Urinary bladder (tissue), 4 donors: ENCODE measurements around the gene INSL4. TPM values are rescaled to one million over a fixed set of nuclear protein-coding genes. Genes with fewer than 3 reads are reported as not detected.

Source experiments
- DNase-seq: peaks from one replicate; pipeline ENCODE4 v3.0.0-alpha.2; 2015; ENCODE audit errors: extremely low spot score
- H3K27ac ChIP-seq: one replicate; pipeline ENCODE4 v1.5.1; 2013; ENCODE audit warnings: low read depth, mild to moderate bottlenecking, moderate library complexity
- H3K36me3 ChIP-seq: one replicate; pipeline ENCODE4 v1.6.1; 2013; ENCODE audit warnings: mild to moderate bottlenecking, moderate library complexity; ENCODE audit not compliant: insufficient read depth
- H3K4me1 ChIP-seq: one replicate; pipeline ENCODE4 v1.6.1; 2013; ENCODE audit warnings: mild to moderate bottlenecking, moderate library complexity; ENCODE audit not compliant: insufficient read depth
- H3K4me3 ChIP-seq: one replicate; pipeline ENCODE4 v1.5.1; 2013; ENCODE audit warnings: low read depth, low read length
- WGBS: extraction: QIAGEN DNeasy Blood & Tissue Kit; methylation state at CpG from one replicate; pipeline ENCODE4 v1.1.7; 2013; 5-methylcytosine and 5-hydroxymethylcytosine counted together
- polyA plus RNA-seq: library from polyadenylated mRNA; stranded (reverse); fragments of 200-250 nt; gene quantifications from one replicate; pipeline ENCODE4 v1.2.3, GENCODE V29; 2013
- total RNA-seq: library from RNA; depleted of rRNA; stranded (reverse); fragments of >200 nt; gene quantifications from one replicate; pipeline ENCODE4 v1.2.3, GENCODE V29; 2014
- donor health status: healthy with polysubstance abuse.
- donor health status: healthy.

Gene INSL4
- total RNA-seq (not detected), polyA plus RNA-seq (not detected)

GRCh38 chr9:5231212-5231611 is at the start of gene INSL4:
Gene INSL4, plus strand, starts transcription at chr9:5231419. Its CDS starts 105 bp downstream, at chr9:5231524.
- 83% methylated on average over 2 of the region's 2 CpGs for WGBS
- Histone ChIP-seq H3K36me3 (no peaks in the 10 kb centered on the region), H3K4me3 (no peak within 1 kb of the TSS), H3K27ac (no peak within 1 kb of the TSS), H3K4me1 (no peaks in the 10 kb centered on the region)
- no peak for DNase-seq

- Histone ChIP-seq H3K27ac (no peak overlapping the region), H3K4me3 (no peak overlapping the region), H3K4me1 (no peaks in the 10 kb centered on the region), H3K36me3 (no peaks in the 10 kb centered on the region)
- 95% methylated on average over 2 of the region's 2 CpGs for WGBS
- no peak for DNase-seq
Observed at GRCh38 chr9:5184776-5185175, 46.4 kb upstream of the INSL4 start.

DNA sequence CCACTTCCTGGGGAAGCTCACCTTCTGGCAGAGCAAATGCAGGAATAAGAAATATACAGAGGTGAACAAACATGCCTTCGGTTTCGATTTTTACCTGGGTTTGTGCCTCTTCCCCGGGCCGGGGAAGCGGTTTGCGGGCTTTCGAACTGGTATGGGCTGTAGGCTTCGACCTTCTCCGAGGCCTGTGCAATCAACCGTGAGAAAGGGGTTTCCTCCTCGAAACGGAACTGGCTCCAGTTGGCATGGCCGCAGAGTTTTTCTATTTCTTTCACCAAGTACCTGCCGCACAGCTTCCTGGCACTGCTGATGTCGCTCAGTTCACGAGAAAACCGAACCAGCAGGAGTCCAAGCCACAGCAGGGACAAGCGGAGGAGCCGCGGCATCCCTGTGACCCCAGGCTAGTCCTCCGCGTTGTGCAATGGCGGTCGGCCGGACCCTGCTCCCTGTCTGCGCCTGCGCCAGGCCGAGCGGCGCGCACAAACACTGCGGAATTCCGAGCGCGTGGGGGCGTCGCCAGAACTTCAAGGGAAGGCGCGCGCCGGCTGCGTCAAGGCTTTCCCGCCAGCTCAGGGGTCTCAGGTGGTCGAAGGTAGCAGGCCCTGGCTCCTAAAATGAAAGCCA is 45.9 kb upstream of the INSL4 start, which contains the start of gene INSL6:
INSL6 (minus strand) TSS at position 420 of the 621 bp plus-strand sequence; CDS start at position 383, 37 bp downstream.
- no peak for DNase-seq
- Histone ChIP-seq H3K4me1 (no peaks in the 10 kb centered on the region), H3K36me3 (no peaks in the 10 kb centered on the region), H3K27ac (no peak within 1 kb of the TSS), H3K4me3 (no peak within 1 kb of the TSS)
- 89% methylated on average over 44 of the region's 44 CpGs for WGBS

- no peaks in the 10 kb centered on the region for H3K4me1 ChIP-seq
- no peaks in the 10 kb centered on the region for H3K36me3 ChIP-seq
- no peak overlapping the region for H3K4me3 ChIP-seq
- DNase-seq, result no peak
- WGBS, result 27% methylated on average over 8 of the region's 8 CpGs
- H3K27ac ChIP-seq, result no peak overlapping the region
Observed at GRCh38 chr9:5186416-5187169, 44.6 kb upstream of the INSL4 start.

DNA sequence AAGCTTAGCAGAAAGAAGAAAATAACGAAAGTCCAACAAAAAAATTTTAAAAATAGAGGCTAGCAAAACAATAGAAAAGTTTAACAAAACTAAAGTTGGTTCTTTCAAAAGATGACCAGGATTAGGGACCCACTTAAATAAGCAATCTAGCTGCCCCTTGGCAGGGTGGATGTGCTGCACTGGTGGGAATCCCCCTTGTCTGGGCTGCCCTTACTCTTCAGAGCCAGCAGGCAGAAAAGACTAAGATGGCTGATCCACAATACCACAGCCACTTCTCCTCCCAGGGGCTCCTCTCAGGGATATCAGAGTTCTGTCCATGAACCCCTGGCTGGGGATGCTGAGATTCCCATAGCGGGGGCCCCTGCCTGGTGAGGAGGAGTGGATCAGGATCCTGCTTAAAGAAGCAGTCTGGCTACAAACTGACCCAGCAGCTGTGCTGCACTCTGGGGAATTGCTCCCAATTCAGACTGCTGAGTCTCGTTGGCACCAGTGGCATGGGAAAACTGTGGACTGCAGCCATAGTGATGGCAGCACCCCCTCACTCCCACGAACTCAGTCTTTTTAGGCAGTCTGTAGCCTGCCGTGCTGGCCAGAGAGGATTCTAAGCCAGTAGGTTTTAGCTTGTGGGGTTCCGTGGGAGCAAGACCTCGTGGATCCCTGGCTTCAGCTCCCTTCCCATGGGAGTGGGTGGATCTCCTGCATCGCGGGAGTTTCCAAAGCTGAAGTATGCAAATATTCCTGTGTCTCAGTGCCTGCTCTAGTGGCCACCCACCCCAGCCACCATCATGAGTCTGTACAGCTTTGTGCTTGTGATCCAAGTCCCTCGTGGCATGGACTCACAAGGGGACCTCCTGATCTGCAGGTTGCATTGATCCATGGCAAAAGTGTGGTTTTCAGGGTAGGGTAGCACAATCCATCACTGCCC is 42.9 kb upstream of the INSL4 start:
- whole genome bisulfite sequencing, result 74% methylated on average over 10 of the region's 10 CpGs
- H3K36me3 ChIP-seq, result no peaks in the 10 kb centered on the region
- H3K27ac ChIP-seq, result no peak overlapping the region
- no peak for DNase-seq
- H3K4me3 ChIP-seq, result no peak overlapping the region
- no peaks in the 10 kb centered on the region for H3K4me1 ChIP-seq

DNA sequence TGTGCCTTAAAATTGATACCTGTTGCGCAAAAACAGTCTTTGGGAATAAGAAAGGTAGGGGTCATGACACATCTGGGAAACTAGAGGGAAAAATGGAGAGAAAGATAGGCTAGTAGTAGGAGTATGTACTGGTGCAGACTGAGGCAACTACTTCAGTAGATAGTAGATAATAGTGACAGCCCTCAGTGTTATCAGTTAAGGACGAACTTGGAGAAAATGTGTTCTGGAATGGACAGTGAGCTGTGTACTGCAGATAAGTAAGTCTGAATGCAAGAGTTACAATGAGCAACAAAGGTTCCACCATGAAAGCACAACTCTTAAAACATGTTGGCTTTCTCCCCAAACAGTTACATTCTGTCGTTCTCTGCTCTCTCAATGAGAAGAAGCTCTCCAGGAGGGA is 39.2 kb upstream of the INSL4 start:
- Histone ChIP-seq H3K4me3 (no peak overlapping the region), H3K27ac (no peak overlapping the region), H3K4me1 (no peaks in the 10 kb centered on the region), H3K36me3 (no peaks in the 10 kb centered on the region)
- WGBS, result 73% methylated on average over 3 of the region's 3 CpGs
- no peak for DNase-seq

GRCh38 chr9:5193345-5193744 is 37.9 kb upstream of the INSL4 start:
- Histone ChIP-seq H3K36me3 (no peaks in the 10 kb centered on the region), H3K27ac (no peak overlapping the region), H3K4me1 (no peaks in the 10 kb centered on the region), H3K4me3 (no peak overlapping the region)
- DNase-seq, result no peak
- 48% methylated on average over 2 of the region's 2 CpGs for WGBS

DNA sequence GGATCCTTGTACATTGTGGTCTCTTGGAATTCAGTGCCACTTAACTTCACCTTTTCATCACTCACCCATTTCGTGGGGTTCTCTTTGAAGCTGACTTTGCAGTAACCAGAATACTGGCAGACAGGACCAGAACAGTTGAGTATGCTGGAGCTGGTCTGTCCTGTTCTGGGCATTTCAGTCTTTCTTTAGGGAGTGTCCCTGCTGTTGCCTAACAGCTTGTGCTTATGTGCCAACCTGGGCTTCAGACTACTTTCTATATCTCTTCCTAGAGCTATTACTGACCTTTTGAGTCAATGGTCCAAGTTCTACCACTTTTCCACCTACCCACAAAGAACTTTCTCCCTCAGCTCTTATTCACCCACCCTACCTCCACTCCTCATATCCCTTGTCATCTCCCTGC is 35.8 kb upstream of the INSL4 start:
- no peak overlapping the region for H3K4me3 ChIP-seq
- 61% methylated on average over 1 of the region's 1 CpG for WGBS
- no peaks in the 10 kb centered on the region for H3K36me3 ChIP-seq
- DNase-seq, result no peak
- no peaks in the 10 kb centered on the region for H3K4me1 ChIP-seq
- H3K27ac ChIP-seq, result no peak overlapping the region

DNA sequence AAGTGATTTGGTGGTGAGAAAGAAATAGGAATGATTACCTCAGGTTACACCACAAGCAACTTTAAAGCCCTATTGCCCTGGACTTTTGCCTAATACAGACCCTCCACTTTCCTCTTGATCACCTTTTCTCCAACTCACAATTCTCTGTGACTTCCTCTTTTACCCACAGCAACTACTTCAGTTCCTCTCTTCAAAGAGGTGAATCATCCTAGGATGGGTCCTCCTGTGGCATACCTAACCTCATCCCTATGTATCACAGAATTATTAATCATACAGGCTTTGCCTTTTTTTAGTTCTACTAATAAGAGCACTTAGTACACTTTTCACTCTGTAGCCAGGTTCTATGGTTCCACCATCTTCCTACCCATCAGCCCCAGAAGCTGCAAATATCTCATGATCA is 26.1 kb upstream of the INSL4 start:
- H3K4me3 ChIP-seq, result no peak overlapping the region
- no peaks in the 10 kb centered on the region for H3K36me3 ChIP-seq
- DNase-seq, result no peak
- no peak overlapping the region for H3K27ac ChIP-seq
- H3K4me1 ChIP-seq, result no peaks in the 10 kb centered on the region

- 53% methylated on average over 10 of the region's 10 CpGs for WGBS
- no peak for DNase-seq
- no peaks in the 10 kb centered on the region for H3K36me3 ChIP-seq
- no peaks in the 10 kb centered on the region for H3K4me1 ChIP-seq
- no peak overlapping the region for H3K27ac ChIP-seq
- no peak overlapping the region for H3K4me3 ChIP-seq
Observed at GRCh38 chr9:5230554-5230953, 665 bp upstream of the INSL4 start.

DNA sequence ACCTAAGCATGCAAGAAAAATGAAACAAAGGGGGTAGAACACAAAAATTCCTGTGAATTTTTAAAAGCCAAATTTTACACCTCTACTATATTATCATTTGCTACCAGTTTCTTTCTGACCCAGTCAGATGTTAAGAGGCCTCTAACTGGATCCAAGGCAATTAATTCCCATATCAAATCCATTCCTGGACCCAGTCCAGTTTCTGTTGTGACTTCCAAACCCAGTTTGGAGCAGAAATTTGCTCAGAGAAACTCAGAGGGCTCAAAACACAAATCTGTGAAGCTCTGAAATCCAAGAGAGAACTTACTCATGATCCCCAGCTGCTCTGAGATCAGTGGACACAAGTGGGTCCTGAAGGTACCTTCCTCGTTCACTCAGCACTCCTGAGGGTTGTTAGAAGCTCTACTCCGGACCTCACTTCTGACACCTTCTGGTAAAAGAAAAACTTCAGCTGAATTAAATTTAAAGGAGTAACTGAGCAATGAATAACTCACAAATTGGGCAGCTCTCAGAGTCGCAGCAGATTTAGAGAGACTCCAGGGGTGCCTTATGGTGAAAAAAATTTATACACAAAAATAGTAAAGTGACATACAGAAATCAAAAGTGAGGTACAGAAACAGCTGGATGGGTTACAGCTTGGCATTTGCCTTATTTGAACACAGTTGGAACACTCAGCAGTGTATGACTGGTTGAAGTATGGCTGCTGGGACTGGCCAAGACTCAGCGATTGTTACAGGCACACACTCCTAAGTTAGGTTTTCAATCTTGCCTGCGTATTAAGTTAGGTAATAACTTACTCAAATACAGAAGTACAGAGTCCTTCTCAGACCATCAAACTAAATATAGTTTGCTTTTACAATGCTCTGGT is 32.4 kb downstream of the INSL4 start:
- 44% methylated on average over 5 of the region's 5 CpGs for WGBS
- DNase-seq, result no peak
- Histone ChIP-seq H3K27ac (no peak overlapping the region), H3K36me3 (no peaks in the 10 kb centered on the region), H3K4me3 (no peak overlapping the region), H3K4me1 (no peaks in the 10 kb centered on the region)

DNA sequence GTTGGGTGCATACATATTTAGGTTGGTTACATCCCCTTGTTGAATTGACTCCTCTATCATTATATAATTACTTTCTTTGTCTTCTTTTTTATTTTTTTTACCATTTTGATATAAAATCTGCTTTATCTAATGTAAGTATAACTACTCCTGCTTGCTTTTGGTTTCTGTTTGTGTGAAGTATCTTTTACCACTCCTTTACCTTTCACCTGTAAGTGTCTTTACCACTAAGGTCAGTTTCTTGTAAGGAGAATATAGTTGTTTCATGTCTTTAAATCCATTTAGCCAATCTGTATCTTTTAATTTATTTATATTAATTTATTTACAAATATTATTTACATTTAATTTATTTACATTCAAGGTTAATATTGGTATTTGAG is 33.0 kb downstream of the INSL4 start:
- no peak for DNase-seq
- Histone ChIP-seq H3K27ac (no peak overlapping the region), H3K36me3 (no peaks in the 10 kb centered on the region), H3K4me1 (no peaks in the 10 kb centered on the region), H3K4me3 (no peak overlapping the region)

DNA sequence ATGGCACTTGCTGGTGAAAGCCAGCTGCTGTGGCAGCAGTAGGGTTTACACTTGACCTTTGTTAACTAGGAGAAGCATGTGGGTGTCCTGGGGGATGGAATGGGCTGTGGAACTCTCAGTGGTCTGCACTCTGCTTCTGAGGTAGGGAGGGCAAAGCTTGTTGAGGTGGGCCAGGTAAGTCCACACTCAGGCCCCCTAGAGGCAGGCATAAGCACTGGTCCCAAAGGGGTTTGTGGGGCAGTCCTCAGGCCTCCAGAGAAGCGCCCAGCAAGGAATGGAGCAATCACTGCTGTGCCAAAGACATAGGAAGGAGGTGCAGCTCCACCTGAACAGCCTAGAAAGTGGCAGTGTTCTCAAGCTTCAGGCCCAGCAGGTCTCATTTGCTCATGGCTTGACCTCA is 34.7 kb downstream of the INSL4 start:
- H3K4me3 ChIP-seq, result no peak overlapping the region
- H3K27ac ChIP-seq, result no peak overlapping the region
- no peaks in the 10 kb centered on the region for H3K4me1 ChIP-seq
- WGBS, result 26% methylated on average over 1 of the region's 1 CpG
- DNase-seq, result no peak
- no peaks in the 10 kb centered on the region for H3K36me3 ChIP-seq
